ENCODE data around the gene FEZF2.

- TF ChIP-seq CTCF (conservative IDR thresholded peaks at IDR 0.05; ENCODE audit: low read depth, low read length) (no peak), EZH2 (IDR thresholded peaks at IDR 0.05; ENCODE audit: borderline replicate concordance, low read depth, low read length, poor library complexity, severe bottlenecking) (no peak)
Observed at GRCh38 chr3:62372621-62373041, 719 bp downstream of the FEZF2 start.
